Measurements from ENCODE around the gene IFRD1.

GRCh38 chr7:112467867-112468266 is 17.6 kb downstream of the IFRD1 start:
- TF ChIP-seq MAX (IDR thresholded peaks at IDR 0.05; ENCODE audit: insufficient read depth, insufficient read length) (no peak), POLR2A (IDR thresholded peaks at IDR 0.05; ENCODE audit: low read depth, low read length) (no peak), CTCF (IDR thresholded peaks at IDR 0.05; ENCODE audit: extremely low read depth in 1 of 2, insufficient read depth in 1 of 2, low read depth in 1 of 2, low read length in 2 of 2) (no peak)
